SK-N-MC (cell line): Measurements from ENCODE around the gene FGF12.

Experiments used
- EZH2 ChIP-seq: fragments of 200-600 bp; sonication (generic); IDR thresholded peaks from one replicate; pipeline ENCODE4 v1.6.1; 2017; ENCODE audit warnings: antibody characterized with exemption
- POLR2AphosphoS5 ChIP-seq: IDR thresholded peaks from 2 replicates; pipeline ENCODE4 v1.6.1; 2012; ENCODE audit warnings: mild to moderate bottlenecking, low read depth, low read length, borderline replicate concordance

- TF ChIP-seq EZH2 (no peak), POLR2AphosphoS5 (no peak)
Measured at GRCh38 chr3:192651836-192652512, 75.4 kb downstream of the FGF12 start.
